Gastrocnemius medialis (tissue), 4 donors: ENCODE data around the gene KRTAP3-1.
"Not testable (repeated sequence)": the region's sequence is repeated elsewhere in the genome, so short reads cannot be mapped to it uniquely, and the experiment has no call there.

Experiments
- POLR2A ChIP-seq, 2 donors: fragments of 450-650 bp; IDR thresholded peaks; one replicate each; pipeline ENCODE4 v1.6.1; 2017; ENCODE audit warnings: antibody characterized with exemption in 2 of 2, mild to moderate bottlenecking in 2 of 2, moderate library complexity in 2 of 2
- TF ChIP-seq, protein P1 (sequence below), 5 experiments: fragments of 450-650 bp in 3 of 5; fragments of 200-600 bp in 2 of 5; sonication (generic) in 2 of 5; IDR thresholded peaks in 4 of 5; conservative IDR thresholded peaks in 1 of 5; 1 replicate in 4 of 5; 2 replicates in 1 of 5; pipeline ENCODE4 v1.5.1; 2016 to 2019; ENCODE audit warnings: antibody characterized with exemption in 5 of 5, mild to moderate bottlenecking in 3 of 5, moderate library complexity in 3 of 5

DNA sequence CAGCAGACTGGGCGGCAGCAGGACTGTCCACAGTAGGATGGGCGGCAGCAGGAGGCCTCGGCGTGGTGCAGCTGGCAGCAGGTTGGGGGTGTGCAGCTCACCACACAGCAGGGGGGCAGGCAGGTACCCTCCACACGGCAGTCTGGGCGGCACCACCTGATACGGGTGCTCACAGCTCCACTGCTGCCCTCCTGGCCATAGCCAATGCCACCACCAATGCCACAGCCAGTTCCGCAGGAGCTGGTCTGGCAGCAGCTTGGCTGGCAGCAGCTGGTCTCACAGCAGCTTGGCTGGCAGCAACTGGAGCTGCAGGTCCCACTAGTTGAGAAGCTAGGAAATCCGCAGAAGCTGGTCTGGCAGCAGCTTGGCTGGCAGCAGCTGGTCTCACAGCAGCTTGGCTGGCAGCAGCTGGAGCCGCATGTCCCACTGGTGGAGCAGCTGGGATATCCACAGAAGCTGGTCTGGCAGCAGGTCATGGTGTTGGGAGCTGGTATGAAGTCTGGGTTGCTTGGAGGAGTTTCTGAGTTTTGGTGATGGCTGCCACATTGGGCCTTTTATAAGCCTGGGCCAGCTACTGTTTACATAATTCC, 25.5 kb upstream of the KRTAP3-1 start, which contains the start of gene KRTAP1-3:
- TF ChIP-seq, protein P1, sequence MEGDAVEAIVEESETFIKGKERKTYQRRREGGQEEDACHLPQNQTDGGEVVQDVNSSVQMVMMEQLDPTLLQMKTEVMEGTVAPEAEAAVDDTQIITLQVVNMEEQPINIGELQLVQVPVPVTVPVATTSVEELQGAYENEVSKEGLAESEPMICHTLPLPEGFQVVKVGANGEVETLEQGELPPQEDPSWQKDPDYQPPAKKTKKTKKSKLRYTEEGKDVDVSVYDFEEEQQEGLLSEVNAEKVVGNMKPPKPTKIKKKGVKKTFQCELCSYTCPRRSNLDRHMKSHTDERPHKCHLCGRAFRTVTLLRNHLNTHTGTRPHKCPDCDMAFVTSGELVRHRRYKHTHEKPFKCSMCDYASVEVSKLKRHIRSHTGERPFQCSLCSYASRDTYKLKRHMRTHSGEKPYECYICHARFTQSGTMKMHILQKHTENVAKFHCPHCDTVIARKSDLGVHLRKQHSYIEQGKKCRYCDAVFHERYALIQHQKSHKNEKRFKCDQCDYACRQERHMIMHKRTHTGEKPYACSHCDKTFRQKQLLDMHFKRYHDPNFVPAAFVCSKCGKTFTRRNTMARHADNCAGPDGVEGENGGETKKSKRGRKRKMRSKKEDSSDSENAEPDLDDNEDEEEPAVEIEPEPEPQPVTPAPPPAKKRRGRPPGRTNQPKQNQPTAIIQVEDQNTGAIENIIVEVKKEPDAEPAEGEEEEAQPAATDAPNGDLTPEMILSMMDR (IDR thresholded peaks at IDR 0.05 in 4 of 5, conservative IDR thresholded peaks at IDR 0.05 in 1 of 5): not testable (repeated sequence)
- TF ChIP-seq POLR2A (IDR thresholded peaks at IDR 0.05): not testable (repeated sequence)
